Right lobe of liver (tissue), 6 donors: ENCODE results near the gene CDA. TPM values are rescaled to one million over a fixed set of nuclear protein-coding genes. Genes with fewer than 3 reads are reported as not detected.
A peak's percentile ranks its signal among the peaks of the same experiment; 100 is the strongest.
"Not testable (repeated sequence)": the region's sequence is repeated elsewhere in the genome, so short reads cannot be mapped to it uniquely, and the experiment has no call there.

ENCODE experiments used
- ATAC-seq, 4 donors: fragments of 200-7000 bp; cut with Tn5 transposase; one replicate each; pipeline ENCODE4 v1.9.1; 2020; ENCODE audit warnings: mild to moderate bottlenecking in 4 of 4, moderate library complexity in 4 of 4
- DNase-seq, 3 donors: peaks; one replicate each; pipeline ENCODE4 v3.0.0-alpha.2; 2020
- H3K27ac ChIP-seq, 3 donors: fragments of 200-600 bp; one replicate each; pipeline ENCODE4 v1.8.0; 2022
- H3K27me3 ChIP-seq, 2 donors: fragments of 200-600 bp; one replicate each; pipeline ENCODE4 v1.8.0; 2022
- H3K36me3 ChIP-seq, 4 donors: fragments of 200-600 bp; sonication (generic) in 1 of 4; one replicate each; pipeline versions ENCODE4 v1.5.1 to v1.8.0; 2017 to 2022; ENCODE audit warnings: control low read depth in 1 of 4
- H3K4me1 ChIP-seq, 4 donors: fragments of 200-600 bp; sonication (generic) in 1 of 4; one replicate each; pipeline versions ENCODE4 v1.5.1 to v1.8.0; 2017 to 2022; ENCODE audit warnings: control low read depth in 1 of 4
- H3K4me3 ChIP-seq, 3 donors: fragments of 200-600 bp; one replicate each; pipeline ENCODE4 v1.8.0; 2022
- H3K9me3 ChIP-seq, 4 donors: fragments of 200-600 bp; sonication (generic) in 1 of 4; one replicate each; pipeline versions ENCODE4 v1.5.1 to v1.8.0; 2017 to 2022; ENCODE audit warnings: control low read depth in 1 of 4
- POLR2A ChIP-seq: fragments of 450-650 bp; IDR thresholded peaks from one replicate; pipeline ENCODE4 v1.6.1; 2017; ENCODE audit warnings: antibody characterized with exemption, mild to moderate bottlenecking
- WGBS: methylation state at CpG from one replicate; pipeline ENCODE4 v1.1.6; 2018; ENCODE audit warnings: low coverage, low lambda C conversion rate; ENCODE audit not compliant: insufficient coverage; ENCODE audit errors: missing lambda C conversion rate; 5-methylcytosine and 5-hydroxymethylcytosine counted together
- intact Hi-C, 2 donors: fragments of 100-400 bp; cut with DNase I; formaldehyde crosslinking; loops; one replicate each; pipeline versions ENCODE4 v1.11.2 to v1.14.1; 2022
- total RNA-seq, 6 experiments: library from RNA; depleted of rRNA in 2 of 6; stranded (reverse); fragments of >200 nt in 2 of 6; fragmentation: NEBNext Ultra II Directional in 3 of 6; extraction: Animal tissue kit (Norgen Biotek cat#: 25700) in 3 of 6; gene quantifications; one replicate each; pipeline versions ENCODE4 v1.1.0 to v1.2.4, GENCODE V29; 2016 to 2023
- TF ChIP-seq, protein P1 (sequence below), 4 donors: fragments of 200-600 bp in 3 of 4; fragments of 450-650 bp in 1 of 4; IDR thresholded peaks; one replicate each; pipeline versions ENCODE4 v1.5.1 to v1.8.0; 2016 to 2022; ENCODE audit warnings: antibody characterized with exemption in 4 of 4, mild to moderate bottlenecking in 2 of 4
- donor health status: DM: no; HTN: yes; CAD: no.
- donor health status: DM: no; HTN: no; CAD: no.
- donor health status: DM: no; HTN: no; CAD: no.
- donor health status: DM: no; HTN: yes; CAD: no.
- donor health status: DM: no; HTN: yes; CAD: no.

The CDA gene
- total RNA-seq, 6 experiments from 2014 or later = 12.6 to 33.8 (median 24.5) TPM

DNA sequence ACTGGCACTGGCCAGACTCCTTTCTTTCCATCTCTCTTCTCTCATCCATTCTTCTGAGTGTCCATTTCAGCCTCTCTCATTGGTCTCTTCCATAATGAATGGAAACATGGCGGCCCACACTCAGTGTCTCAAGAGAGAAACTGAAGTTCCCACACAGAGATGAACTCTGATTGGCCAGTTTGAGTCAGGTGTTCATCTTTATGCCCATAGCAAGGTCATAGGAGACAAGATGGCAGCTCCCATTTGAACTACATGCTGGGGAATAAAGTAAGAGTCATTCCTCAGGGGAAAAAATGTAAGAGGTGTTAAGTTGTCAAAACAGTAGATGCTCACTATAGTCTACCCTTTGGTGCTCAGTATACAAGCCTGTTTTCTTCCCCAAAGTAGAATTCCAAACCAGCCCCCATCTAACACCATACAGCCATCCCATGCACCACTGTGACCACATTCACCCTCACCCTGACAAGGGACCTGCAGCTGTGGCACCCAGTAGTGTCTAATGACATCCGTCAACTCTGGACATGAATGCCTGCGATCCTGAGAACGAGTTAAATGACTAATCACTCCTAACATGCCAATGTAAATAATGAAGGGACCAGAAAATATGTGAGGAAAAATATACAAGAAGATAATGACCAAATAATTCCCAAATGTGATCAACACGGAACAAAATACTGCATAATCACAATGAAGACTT lies 12.4 kb downstream of the CDA start:
- DNase-seq = no peak
- Histone ChIP-seq H3K4me3 (no peak overlapping the region), H3K9me3 (no peaks in the 10 kb centered on the region), H3K4me1 (peaks cover 0 to 44% (median 15%) of the 10 kb centered on the region in 4 donors), H3K36me3 (no peaks in the 10 kb centered on the region), H3K27me3 (no peaks in the 10 kb centered on the region), H3K27ac (peak overlapping the region in 1 of 3 donors; percentile 38)
- TF ChIP-seq, protein P1, sequence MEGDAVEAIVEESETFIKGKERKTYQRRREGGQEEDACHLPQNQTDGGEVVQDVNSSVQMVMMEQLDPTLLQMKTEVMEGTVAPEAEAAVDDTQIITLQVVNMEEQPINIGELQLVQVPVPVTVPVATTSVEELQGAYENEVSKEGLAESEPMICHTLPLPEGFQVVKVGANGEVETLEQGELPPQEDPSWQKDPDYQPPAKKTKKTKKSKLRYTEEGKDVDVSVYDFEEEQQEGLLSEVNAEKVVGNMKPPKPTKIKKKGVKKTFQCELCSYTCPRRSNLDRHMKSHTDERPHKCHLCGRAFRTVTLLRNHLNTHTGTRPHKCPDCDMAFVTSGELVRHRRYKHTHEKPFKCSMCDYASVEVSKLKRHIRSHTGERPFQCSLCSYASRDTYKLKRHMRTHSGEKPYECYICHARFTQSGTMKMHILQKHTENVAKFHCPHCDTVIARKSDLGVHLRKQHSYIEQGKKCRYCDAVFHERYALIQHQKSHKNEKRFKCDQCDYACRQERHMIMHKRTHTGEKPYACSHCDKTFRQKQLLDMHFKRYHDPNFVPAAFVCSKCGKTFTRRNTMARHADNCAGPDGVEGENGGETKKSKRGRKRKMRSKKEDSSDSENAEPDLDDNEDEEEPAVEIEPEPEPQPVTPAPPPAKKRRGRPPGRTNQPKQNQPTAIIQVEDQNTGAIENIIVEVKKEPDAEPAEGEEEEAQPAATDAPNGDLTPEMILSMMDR (IDR thresholded peaks at IDR 0.05) = no peak
- no peak for TF ChIP-seq POLR2A
- intact Hi-C loops = no loop called here
- peak in 1 of 4 donors; percentile 55 for ATAC-seq
- 35% methylated on average over 5 of the region's 5 CpGs for WGBS

DNA sequence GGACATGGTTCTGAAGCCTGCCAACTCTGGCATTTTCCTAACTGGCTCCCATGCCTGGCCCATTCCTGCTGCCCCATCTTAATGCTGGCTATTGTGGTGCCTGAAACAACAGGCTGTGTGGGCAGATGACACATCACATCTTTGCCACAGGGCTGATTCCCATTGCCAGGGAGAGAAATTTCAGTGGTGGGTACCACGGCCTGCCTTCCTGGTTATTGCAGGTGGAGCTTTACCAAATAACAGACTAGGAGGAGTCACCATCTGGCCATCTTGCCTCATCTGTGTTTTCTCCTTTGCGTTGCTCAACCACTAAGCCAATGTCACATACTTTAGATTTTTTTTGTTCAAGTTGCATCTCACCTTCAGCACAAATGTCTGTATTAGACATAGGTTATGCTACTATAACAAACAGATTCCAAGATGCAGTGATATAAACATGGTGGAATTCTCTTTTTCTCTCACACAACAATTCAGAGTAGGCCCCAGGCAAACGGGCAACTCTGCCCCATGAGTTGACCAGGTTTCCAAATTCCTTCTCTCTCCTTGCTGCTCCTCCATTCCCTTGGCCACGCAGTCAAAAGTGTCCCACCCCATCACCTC lies 14.1 kb downstream of the CDA start:
- Histone ChIP-seq H3K4me1 (peaks cover 0 to 46% (median 19%) of the 10 kb centered on the region in 4 donors), H3K27ac (peak overlapping the region; percentile 41 to 87 (median 50)), H3K4me3 (no peak overlapping the region), H3K9me3 (no peaks in the 10 kb centered on the region), H3K27me3 (no peaks in the 10 kb centered on the region), H3K36me3 (peaks cover 0 to under 1% (median 0%) of the 10 kb centered on the region in 4 donors)
- DNase-seq = no peak
- intact Hi-C loops = no loop called here
- ATAC-seq = no peak
- WGBS = 54% methylated on average over 3 of the region's 4 CpGs
- no peak for TF ChIP-seq POLR2A
- TF ChIP-seq, protein P1 (IDR thresholded peaks at IDR 0.05) = no peak

DNA sequence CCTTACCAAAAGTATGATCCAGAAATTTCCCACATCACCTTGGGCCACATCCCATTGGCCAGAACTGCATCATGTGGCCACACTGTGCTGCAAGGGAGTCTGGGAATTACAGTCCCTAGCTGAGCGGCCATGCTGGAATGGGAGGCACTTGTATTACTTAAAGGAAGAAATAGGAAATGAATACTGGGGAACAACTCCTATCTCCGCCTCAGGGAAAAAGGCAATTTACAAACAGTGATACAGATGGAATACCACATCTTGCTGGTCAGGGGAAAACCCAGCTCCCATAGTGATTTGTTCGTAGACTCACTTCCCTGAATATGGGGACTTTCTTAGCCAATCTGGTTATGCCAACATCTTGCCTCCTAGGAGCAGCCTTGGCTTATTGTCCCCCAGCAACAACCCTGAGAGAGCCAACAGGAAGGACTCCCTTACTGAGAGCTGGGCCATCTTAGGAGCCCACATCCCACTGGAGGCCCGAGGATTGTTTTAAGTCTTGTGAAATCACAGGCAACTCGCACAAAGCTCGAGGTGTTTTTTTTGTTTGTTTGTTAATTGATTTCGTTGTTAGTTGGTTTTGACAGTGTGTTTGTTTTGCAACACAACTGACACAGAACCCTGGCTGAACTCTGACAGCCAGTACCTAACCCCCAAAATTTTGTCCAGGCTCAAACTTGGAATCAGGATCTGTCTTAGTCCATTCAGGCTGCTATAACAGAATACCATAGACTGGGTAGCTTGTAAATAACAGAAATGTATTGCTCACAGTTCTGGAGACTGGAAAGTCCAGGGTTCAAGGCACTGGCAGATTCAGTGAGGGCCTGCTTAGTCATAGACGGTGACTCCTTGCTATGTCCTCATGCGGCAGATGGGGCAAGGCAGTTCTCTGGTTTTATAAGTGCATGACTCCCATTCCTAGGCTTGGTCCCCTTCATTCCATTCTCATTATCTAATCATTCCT lies 14.9 kb downstream of the CDA start:
- no peak for DNase-seq
- Histone ChIP-seq H3K36me3 (peaks cover 0 to 8% (median 2%) of the 10 kb centered on the region in 4 donors), H3K27ac (peak overlapping the region; percentile 41 to 87 (median 53)), H3K4me3 (no peak overlapping the region), H3K9me3 (no peaks in the 10 kb centered on the region), H3K4me1 (peaks cover 0 to 46% (median 19%) of the 10 kb centered on the region in 4 donors), H3K27me3 (no peaks in the 10 kb centered on the region)
- peak; percentile 54 to 72 (median 69) for ATAC-seq
- no peak for TF ChIP-seq POLR2A
- TF ChIP-seq, protein P1 (IDR thresholded peaks at IDR 0.05) = no peak
- intact Hi-C loops = no loop called here
- WGBS = 49% methylated on average over 8 of the region's 9 CpGs

DNA sequence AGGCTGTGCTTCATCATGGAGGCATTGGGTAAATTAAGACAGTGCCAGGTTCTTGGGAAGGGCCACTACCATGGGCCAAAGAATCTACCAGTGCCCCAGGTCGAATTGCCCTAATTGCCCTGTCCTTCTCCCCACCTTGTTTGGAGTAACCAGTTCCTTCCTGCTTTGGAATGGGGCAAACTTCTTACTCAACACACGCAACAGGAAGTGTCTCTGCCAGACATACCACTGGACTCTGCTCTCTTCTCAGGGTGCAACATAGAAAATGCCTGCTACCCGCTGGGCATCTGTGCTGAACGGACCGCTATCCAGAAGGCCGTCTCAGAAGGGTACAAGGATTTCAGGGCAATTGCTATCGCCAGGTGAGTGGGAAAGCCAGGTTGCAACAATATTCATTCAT lies 15.8 kb downstream of the CDA start:
- Histone ChIP-seq H3K27ac (peak overlapping the region; percentile 36 to 87 (median 66)), H3K4me1 (peaks cover 0 to 46% (median 19%) of the 10 kb centered on the region in 4 donors), H3K36me3 (peaks cover 0 to 8% (median 4%) of the 10 kb centered on the region in 4 donors), H3K27me3 (no peaks in the 10 kb centered on the region), H3K9me3 (no peaks in the 10 kb centered on the region), H3K4me3 (no peak overlapping the region)
- ATAC-seq = peak; percentile 70 to 76 (median 72)
- peak in 2 of 3 donors; percentile 62 to 70 for DNase-seq
- TF ChIP-seq, protein P1 (IDR thresholded peaks at IDR 0.05) = no peak
- peak; percentile 45 for TF ChIP-seq POLR2A
- intact Hi-C loops = no loop called here
- 26% methylated on average over 6 of the region's 7 CpGs for WGBS

DNA sequence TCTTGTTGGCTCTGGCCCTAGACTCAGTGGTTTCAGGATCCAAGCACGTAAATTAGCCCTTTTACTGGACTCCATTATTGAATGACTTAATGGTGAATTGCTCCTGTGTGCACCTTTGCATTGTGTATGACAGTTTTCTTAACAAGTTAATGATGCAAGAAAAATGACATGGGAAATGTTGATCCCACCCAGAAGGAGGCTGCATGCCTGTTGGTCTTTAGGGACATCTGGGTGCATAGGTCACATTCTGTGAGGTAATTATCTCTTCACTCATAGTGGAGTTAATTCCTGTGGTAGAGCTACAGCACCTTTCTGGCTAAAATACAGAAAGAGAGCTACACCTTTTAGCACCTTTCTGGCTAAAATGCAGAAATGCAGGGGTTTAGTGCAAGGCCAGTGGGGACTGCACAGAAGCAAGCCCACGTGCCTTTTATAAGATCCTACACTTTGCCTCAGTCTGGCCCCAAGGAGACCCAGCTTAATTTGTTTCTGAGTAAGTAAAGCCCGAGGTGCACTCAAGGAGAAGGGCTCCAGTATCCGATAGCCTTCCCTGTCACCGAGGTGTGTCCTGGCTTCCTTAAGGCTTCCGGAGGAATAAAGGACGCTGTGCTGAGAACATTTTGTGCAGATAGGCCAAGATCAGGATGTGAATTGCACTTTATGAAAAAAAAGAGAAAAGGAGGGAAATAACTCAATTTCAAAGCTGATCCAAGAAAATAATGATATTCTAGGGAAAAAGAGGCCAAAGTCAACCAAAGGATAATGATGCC lies 18.1 kb downstream of the CDA start:
- not testable (repeated sequence) for ATAC-seq

More for the DNA sequence above, 18.1 kb downstream of the CDA start:
- Histone ChIP-seq H3K36me3 (peaks cover 0 to 19% (median 4%) of the 10 kb centered on the region in 4 donors), H3K4me1 (peaks cover 0 to 36% (median 19%) of the 10 kb centered on the region in 4 donors), H3K27ac (peak overlapping the region in 2 of 3 donors; percentile 15 to 21)
- intact Hi-C loops, H3K4me3 ChIP-seq, H3K9me3 ChIP-seq, DNase-seq, H3K27me3 ChIP-seq: not testable (repeated sequence)
- WGBS = 65% methylated on average over 2 of the region's 7 CpGs
